IPS-NIHi7 (cell line): Measurements from ENCODE around the gene E2F1.
A peak's percentile ranks its signal among the peaks of the same experiment; 100 is the strongest.

Experiments
- DNase-seq: peaks from one replicate; pipeline ENCODE4 v3.0.0; 2012; ENCODE audit warnings: mixed read lengths; ENCODE audit errors: extremely low spot score

The E2F1 gene

DNA sequence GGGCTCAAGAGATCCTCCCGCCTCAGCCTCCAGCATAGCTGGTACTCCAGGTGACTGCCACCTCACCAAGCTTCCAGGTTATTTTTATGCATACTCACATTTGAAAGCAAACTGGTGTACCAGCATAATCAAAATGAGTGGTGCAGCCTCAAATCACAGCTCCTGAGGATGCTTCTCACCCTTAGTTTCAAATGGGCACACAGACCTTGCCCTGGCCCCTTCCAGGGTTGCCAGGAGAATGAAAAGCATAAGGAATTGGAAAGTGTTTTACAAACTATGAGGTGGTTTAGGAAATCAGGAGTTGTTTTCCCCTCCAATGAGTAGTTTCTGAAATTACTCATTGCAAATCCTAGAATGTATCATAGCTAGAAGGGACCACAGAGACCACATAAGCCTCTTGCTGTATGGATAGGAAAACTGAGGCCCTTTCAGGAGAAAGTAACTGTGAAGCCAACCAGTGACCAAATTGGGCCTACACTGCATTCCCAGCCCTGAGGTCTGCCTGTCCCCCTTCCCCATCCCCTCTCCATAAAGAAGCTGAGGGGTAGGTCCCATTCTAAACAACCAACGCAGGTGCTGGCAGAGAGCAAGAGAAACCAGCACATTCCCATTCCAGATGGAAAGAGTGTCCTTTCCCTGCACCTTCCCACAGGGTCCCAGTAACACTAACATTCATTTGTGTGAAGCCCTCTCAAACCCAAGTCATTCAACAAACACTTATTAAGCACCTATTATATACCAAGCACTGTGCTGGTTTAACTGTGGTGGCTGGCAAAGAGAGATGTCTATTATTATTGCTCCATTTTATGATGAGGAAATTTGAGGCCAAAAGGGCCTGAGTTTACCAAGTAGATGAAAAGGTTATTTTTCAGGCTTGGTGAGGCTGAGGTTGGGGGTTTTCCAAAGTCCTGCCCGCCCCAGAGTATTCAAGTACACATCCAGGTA lies 2.1 kb upstream of the E2F1 start:
- DNase-seq = no peak

- no peak for DNase-seq
These were observed 1.3 kb upstream of the E2F1 start for GRCh38 chr20:33687370-33687915.

DNA sequence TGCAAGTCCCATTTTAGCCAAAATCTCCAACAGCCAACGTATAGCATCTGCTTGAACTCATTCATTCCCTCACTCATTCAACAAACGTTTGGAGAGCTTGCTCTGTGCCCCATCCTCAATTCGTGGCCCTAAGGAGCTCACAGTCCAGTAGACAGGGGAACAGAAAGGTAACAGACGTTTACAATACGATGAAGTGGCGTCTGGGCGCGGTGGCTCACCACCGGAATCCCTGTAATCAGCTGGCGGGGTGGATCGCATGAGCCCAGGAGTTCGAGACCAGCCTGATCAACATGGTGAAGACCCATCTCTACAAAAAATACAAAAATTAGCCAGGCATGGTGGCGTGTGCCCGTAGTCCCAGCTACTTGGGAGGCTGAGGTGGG lies 790 bp upstream of the E2F1 start:
- DNase-seq = no peak

- DNase-seq = peak; percentile 40
These were observed 671 bp downstream of the E2F1 start for GRCh38 chr20:33685328-33686099.

DNA sequence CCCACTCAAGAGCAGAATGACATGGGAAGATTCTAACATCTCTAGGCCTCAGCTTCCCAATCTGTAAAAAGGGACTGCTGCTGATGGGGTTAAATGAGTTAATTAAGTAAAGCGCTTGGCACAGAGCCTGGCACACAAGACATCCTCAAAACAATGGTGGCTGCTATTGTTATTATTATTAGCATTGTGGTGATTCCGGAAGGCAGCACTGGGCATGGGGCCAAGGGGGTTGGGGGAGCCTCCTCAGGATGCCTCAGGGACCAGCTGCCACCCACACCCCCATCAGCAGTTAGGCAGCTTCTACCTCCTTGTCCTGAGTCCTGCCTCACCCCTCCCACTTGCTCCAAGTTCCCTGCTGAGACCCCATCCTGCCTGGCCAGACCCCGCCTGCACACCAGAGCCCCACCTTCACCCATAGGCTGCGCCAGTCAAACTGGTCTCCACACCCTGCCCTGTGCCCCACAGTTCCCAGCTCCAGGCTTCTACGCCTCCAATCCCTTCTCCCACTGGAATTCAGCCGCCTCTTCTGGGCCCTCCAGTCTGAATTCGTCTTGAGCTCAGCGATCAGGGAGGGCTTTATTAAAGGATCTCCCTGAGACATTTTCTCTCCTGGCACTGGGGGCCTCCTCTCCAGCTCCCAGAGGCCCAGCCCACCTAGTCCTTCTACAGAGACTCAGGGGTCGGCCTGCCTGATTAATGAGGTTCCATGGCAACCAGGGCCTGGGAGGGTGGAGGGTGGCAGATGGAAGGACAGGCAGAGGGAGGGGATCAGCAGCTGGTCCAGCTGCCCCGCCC lies 1.5 kb downstream of the E2F1 start:
- no peak for DNase-seq

DNA sequence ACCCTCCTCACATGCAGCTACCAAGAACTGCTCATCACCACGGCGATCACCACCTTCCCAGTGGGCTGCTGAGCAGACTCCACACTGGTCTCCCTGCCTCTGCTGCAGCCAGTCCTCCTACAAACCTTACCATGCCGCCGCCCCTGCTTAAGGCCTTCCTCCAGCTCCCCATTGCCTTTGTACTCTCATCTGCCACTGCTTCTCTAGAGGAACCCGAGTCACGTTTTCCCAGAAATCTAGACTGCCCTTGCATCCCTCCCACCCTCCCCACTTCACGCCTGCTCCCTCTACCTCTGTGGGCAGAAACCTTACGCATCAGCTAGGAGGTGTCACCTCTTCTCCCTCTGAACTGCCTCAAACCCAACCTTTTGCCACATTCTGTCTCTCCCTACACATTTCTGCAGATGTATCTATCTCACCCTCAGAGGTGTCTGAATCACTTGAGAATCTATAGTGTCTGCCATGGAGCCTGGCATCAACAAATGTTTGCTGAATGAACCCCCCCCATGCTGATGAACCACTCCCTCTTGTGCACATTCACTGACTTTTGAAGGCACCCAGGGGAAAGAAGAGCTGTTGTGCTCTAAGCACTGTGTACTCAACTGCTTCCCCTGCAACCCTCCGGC lies 4.3 kb downstream of the E2F1 start:
- DNase-seq = no peak

DNA sequence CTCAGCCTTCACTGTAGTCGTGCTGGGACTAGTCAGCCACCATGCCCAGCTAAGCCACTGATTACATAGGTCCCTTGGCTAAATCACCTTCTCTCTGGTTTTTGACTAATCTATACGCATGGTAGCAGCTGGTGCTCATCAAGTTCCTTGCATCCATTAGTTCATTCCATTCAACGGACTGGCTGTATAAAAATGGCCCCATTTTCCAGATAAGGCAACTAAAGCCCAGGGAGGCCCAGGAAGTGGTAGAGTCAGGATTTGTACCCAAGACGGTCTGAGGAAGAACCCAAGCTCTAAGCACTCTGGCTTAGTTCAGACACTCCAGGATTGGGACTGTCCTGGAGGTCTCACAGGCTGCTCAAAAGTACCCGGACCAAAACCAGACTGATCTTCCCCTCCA lies 4.9 kb downstream of the E2F1 start:
- no peak for DNase-seq

DNA sequence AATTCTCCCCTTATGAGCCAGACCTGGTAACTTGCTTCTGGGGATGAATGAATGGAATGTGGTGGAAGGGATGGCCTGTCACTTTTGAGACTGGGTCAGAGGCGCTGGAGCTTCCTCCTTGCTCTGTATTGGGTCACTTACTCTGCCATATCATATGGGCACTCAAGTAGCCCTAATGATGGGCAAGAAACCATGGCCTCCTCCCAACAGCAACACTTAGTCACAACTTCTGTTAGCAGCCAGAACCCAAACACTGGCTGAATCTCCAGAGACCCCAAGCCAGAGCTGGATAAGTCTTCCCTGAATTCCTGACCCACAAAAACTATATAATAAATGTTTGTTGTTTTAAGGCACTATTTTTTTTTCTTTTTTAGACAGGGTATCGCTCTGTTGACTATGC lies 5.5 kb downstream of the E2F1 start:
- DNase-seq = no peak

- no peak for DNase-seq
These were observed 6.3 kb downstream of the E2F1 start for GRCh38 chr20:33679758-33680485.

DNA sequence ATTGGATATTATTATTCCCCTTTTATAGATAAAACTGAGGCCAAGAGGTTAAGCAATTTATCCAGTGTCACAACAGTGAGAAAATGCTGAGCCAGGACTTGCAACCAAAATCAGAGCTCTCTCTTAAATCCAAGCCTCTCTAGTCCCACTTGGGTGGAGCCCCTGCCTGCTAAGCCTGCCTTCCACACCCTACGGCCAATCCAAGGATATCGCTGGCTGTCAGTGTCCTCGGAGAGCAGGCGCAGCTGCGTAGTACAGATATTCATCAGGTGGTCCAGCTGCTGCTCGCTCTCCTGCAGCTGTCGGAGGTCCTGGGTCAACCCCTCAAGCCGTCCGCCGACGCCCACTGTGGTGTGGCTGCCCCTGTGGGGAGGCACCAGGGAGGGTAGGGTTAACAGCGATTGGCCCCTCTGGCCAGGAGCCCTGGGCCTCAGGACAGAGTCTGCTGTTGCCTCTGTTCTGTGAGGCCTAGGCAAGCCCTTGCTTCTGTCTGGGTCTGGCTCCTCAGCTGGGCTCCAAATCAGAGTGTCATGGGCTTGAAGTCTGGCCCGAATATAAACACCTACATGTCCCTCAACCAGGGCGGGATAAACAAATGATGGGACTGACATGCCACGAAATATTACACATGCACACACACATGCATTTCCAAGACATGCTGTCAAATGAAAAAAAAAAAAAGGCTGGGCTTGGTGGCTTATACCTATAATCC lies 8.0 kb downstream of the E2F1 start:
- no peak for DNase-seq

- no peak for DNase-seq
These were observed 9.2 kb downstream of the E2F1 start for GRCh38 chr20:33676652-33677645.

DNA sequence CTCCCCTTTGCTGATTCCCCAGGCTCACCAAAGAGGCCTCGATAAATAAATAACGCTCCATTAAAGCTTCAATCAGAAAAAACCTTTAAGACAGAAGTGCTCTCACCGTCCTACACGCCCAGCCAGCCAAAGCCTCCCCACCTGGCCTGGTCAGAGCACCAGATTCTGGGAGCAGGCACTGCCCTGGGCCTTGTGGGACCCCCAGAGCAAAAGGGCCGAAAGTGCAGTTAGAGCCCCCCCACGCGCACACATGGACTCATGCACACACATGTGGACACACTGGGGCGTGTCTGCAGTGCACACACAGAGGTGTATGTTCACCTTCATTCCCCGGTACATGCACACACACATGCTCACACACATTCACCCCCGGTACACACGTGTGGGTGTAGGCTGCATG lies 10.1 kb downstream of the E2F1 start:
- DNase-seq = no peak

GRCh38 chr20:33675136-33675959 lies 10.8 kb downstream of the E2F1 start:
- no peak for DNase-seq

- DNase-seq = peak; percentile 88
These were observed 11.7 kb downstream of the E2F1 start, which contains the start of gene NECAB3 for GRCh38 chr20:33674294-33675135. Gene NECAB3, minus strand, starts transcription at chr20:33674428. Its CDS starts 76 bp downstream, at chr20:33674352.

GRCh38 chr20:33673410-33674293 lies 12.5 kb downstream of the E2F1 start:
- no peak for DNase-seq

- no peak for DNase-seq
These were observed 13.1 kb downstream of the E2F1 start for GRCh38 chr20:33673114-33673409.
